Pancreas (tissue), 10 donors: ENCODE results near the gene SPR. TPM values are rescaled to one million over a fixed set of nuclear protein-coding genes. Genes with fewer than 3 reads are reported as not detected.
A peak's percentile ranks its signal among the peaks of the same experiment; 100 is the strongest.

Source experiments
- ATAC-seq, 4 donors: fragments of 200-7000 bp; cut with Tn5 transposase; one replicate each; pipeline versions ENCODE4 v1.8.0 to v1.9.1; 2020; ENCODE audit warnings: mild to moderate bottlenecking in 4 of 4, moderate library complexity in 4 of 4
- DNase-seq, 6 donors: peaks; one replicate each; pipeline ENCODE4 v3.0.0-alpha.2; 2020
- FAIRE-seq: peaks from 2 replicates; lab custom pipeline; 2012; peaks lifted over from hg19 to GRCh38; lab: Jason Lieb, UNC
- H3K27ac ChIP-seq, 4 donors: fragments of 200-600 bp; sonication (generic); 1 replicate in 3 of 4; 2 replicates in 1 of 4; pipeline versions ENCODE4 v1.5.0 to v1.8.0; 2020
- H3K27me3 ChIP-seq, 4 donors: fragments of 200-600 bp; one replicate each; pipeline ENCODE4 v1.8.0; 2021
- H3K36me3 ChIP-seq, 3 donors: fragments of 200-600 bp; sonication (generic) in 1 of 3; one replicate each; pipeline versions ENCODE4 v1.5.0 to v1.8.0; 2020 to 2021
- H3K4me1 ChIP-seq, 3 donors: fragments of 200-600 bp; one replicate each; pipeline ENCODE4 v1.8.0; 2021
- H3K4me3 ChIP-seq, 4 donors: fragments of 200-600 bp; sonication (generic) in 2 of 4; one replicate each; pipeline versions ENCODE4 v1.5.0 to v1.8.0; 2020 to 2021
- H3K9me3 ChIP-seq, 4 donors: fragments of 200-600 bp; one replicate each; pipeline ENCODE4 v1.8.0; 2021
- WGBS, 2 donors: extraction: QIAGEN DNeasy Blood & Tissue Kit; methylation state at CpG; one replicate each; pipeline ENCODE4 v1.1.7; 2013; 5-methylcytosine and 5-hydroxymethylcytosine counted together
- intact Hi-C, 3 donors: fragments of 100-400 bp; cut with DNase I; formaldehyde crosslinking; loops; one replicate each; pipeline versions ENCODE4 v1.11.1 to v1.14.2; 2022
- polyA plus RNA-seq, 2 donors: library from polyadenylated mRNA; stranded (reverse); fragments of 200-250 nt; gene quantifications; one replicate each; pipeline ENCODE4 v1.2.3, GENCODE V29; 2013
- total RNA-seq, 6 donors: library from RNA; stranded (reverse); fragmentation: NEBNext Ultra II Directional in 4 of 6; extraction: Animal tissue kit (Norgen Biotek cat#: 25700) in 4 of 6; gene quantifications; one replicate each; pipeline versions ENCODE4 v1.2.1 to v1.2.4, GENCODE V29; 2021 to 2023
- TF ChIP-seq, protein P1 (sequence below), 4 donors: fragments of 200-600 bp; sonication (generic) in 3 of 4; IDR thresholded peaks; one replicate each; pipeline versions ENCODE4 v1.5.0 to v1.8.0; 2021; ENCODE audit warnings: antibody characterized with exemption in 4 of 4
- donor health status: healthy with polysubstance abuse.
- donor health status: DM: no; HTN: no; CAD: no; lungs with moderate emphysema.
- donor health status: DM: no; HTN: no; CAD: no.
- donor health status: control.
- donor health status: control.
- donor health status: Bipolar disorder and iron deficiency.
- donor health status: DM: yes; HTN: yes; CAD: no.
- donor health status: DM: no; HTN: no; CAD: no.
- donor health status: DM: no; HTN: no; CAD: no.
- donor health status: DM: yes; HTN: yes; CAD: no.

SPR gene
- total and polyA plus RNA-seq, 8 donors: 31.3 to 47.8 (median 38.7) TPM

DNA sequence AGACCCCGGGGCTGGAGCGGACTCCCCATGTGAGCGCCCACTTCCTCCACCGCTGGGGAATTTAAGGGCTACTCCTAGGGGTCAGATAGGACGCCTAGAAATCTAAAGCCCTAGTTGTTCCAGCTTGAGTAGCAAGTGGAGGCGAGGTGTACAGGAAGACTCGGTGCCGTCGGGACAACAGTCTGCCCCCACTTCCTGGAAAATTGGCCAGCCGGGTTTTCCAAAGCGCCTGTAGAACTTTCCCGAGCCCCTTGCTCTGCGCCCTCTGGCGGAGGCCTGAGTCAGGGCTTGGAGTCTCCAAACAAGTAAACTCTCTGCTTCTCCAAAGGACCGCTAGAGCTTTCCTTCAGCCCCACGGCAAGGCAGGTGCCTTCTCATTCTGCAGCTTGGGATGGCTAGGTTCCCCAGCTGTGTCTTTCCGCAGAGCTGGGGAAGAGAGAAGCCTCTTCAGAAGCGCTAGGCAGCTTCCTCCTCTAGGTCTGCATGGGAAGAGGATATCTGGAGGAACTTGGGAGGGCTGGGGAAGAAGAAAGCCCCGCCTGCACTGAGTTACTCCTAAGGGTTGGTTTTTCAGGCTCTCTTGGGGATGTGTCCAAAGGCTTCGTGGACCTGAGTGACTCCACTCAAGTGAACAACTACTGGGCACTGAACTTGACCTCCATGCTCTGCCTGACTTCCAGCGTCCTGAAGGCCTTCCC, 681 bp downstream of the SPR start:
- DNase-seq: peak; percentile 89 to 97 (median 93)
- TF ChIP-seq, protein P1, sequence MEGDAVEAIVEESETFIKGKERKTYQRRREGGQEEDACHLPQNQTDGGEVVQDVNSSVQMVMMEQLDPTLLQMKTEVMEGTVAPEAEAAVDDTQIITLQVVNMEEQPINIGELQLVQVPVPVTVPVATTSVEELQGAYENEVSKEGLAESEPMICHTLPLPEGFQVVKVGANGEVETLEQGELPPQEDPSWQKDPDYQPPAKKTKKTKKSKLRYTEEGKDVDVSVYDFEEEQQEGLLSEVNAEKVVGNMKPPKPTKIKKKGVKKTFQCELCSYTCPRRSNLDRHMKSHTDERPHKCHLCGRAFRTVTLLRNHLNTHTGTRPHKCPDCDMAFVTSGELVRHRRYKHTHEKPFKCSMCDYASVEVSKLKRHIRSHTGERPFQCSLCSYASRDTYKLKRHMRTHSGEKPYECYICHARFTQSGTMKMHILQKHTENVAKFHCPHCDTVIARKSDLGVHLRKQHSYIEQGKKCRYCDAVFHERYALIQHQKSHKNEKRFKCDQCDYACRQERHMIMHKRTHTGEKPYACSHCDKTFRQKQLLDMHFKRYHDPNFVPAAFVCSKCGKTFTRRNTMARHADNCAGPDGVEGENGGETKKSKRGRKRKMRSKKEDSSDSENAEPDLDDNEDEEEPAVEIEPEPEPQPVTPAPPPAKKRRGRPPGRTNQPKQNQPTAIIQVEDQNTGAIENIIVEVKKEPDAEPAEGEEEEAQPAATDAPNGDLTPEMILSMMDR (IDR thresholded peaks at IDR 0.05): peak; percentile 85 to 91 (median 90)
- Histone ChIP-seq H3K27ac (peak overlapping the region; percentile 86 to 98 (median 94)), H3K9me3 (no peaks in the 10 kb centered on the region), H3K36me3 (peaks cover 0 to 13% (median 8%) of the 10 kb centered on the region in 3 donors), H3K4me3 (peak overlapping the region; percentile 54 to 86 (median 69)), H3K4me1 (peaks cover 10 to 27% (median 16%) of the 10 kb centered on the region in 3 donors), H3K27me3 (no peaks in the 10 kb centered on the region)
- intact Hi-C loops: no loop called here
- FAIRE-seq: no peak
- peak; percentile 83 to 88 (median 83) for ATAC-seq
- WGBS, 2 donors: 3 to 4% methylated on average over 21 of the region's 21 CpGs

DNA sequence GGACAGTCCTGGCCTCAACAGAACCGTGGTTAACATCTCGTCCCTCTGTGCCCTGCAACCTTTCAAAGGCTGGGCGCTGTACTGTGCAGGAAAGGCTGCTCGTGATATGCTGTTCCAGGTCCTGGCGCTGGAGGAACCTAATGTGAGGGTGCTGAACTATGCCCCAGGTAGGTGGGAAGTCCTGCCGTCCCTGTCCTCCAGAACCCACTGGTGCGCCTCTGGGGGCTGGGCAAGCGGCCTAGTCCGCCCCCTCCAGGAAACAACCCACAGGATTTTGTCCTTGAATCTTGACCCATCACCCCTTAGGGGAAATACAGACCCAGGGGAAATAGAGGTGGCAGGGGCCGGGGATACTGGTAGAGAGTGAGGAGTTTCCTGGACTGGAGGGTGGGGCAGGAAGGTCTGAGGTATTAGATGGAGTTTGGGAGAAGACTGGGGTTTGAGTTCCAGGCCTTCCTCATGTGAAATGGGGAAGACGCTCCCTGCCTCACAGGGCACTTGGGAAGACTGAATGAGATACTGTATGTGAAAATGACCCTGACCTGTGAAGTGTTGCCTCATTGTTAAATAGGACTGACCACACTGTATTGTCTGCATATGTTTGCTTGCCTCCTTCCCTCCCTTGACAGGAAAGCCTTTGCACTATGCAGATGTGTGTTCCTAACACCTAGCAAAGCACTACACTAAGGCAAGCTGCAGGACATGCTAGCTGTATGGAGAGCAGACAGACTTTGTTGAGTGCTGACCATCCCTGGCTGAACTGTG, 1.4 kb downstream of the SPR start:
- no peak for FAIRE-seq
- Histone ChIP-seq H3K27ac (no peak overlapping the region), H3K9me3 (no peaks in the 10 kb centered on the region), H3K4me3 (peak overlapping the region in 3 of 4 donors; percentile 65 to 86 (median 73)), H3K36me3 (peaks cover 0 to 13% (median 8%) of the 10 kb centered on the region in 3 donors), H3K27me3 (no peaks in the 10 kb centered on the region), H3K4me1 (peaks cover 10 to 27% (median 16%) of the 10 kb centered on the region in 3 donors)
- TF ChIP-seq, protein P1 (IDR thresholded peaks at IDR 0.05): no peak
- no peak for ATAC-seq
- WGBS, 2 donors: 47 to 58% methylated on average over 11 of the region's 11 CpGs
- DNase-seq: no peak
- intact Hi-C loops: no loop called here

DNA sequence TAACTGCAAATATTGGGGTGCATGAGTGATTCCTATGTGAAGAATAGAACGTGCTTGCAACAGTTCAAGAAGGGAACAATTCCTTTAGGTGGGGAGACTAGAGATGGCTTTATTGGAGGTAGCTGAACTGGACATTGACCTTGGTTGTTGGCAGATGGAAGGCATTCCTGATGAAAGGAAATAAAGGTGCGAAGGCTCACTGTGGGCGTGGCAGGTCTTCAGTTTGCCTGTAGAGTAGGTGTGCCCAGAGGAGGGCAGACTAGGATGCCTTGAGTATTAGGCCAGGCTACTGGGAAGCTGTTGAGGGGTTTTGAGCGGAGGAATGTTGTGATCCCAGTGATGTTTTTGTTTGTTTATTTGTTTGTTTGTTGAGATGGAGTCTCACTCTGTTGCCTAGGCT, 2.8 kb downstream of the SPR start:
- intact Hi-C loops: loop anchor here in 2 of 3 donors (5.0 to 10.0 kb wide), 3 partner anchors 82 to 287 kb away; no protein-coding TSS in a partner anchor
- H3K9me3 ChIP-seq: no peaks in the 10 kb centered on the region
- FAIRE-seq (no peak), ATAC-seq (no peak), DNase-seq (no peak)
- H3K36me3 ChIP-seq: peaks cover 0 to 13% (median 8%) of the 10 kb centered on the region in 3 donors
- TF ChIP-seq, protein P1 (IDR thresholded peaks at IDR 0.05): no peak
- no peak overlapping the region for H3K4me3 ChIP-seq
- no peak overlapping the region for H3K27ac ChIP-seq
- H3K27me3 ChIP-seq: no peaks in the 10 kb centered on the region
- H3K4me1 ChIP-seq: peaks cover 10 to 27% (median 16%) of the 10 kb centered on the region in 3 donors
- WGBS, 2 donors: 78 to 85% methylated on average over 4 of the region's 4 CpGs

DNA sequence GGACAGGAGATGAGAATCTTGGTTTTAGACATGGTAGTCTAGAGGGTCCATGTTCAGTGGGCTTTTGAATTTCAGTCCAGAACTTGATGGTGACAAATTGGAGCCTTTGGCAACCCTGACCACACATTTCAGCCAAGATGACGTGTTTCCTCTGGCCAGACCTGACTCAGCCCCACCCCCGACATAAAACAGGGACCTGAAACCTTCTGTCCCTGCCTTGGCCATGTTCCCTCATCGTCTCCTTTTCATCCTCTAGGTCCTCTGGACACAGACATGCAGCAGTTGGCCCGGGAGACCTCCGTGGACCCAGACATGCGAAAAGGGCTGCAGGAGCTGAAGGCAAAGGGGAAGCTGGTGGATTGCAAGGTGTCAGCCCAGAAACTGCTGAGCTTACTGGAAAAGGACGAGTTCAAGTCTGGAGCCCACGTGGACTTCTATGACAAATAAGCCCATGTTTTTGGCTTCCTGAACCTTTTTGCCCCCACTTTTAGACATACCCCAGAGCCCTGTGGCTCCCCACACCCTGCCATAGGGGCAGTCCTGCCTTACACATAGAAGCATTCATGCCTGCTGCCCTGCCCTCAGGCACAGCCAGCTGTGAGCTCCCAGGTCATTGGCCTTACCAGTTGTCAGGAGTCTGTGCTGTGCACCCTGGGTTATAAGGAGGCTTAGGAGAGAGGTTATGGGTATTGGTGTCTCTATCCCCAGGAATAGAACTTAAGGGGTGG, 4.0 kb downstream of the SPR start:
- ATAC-seq: no peak
- 76 to 80% methylated on average over 8 of the region's 8 CpGs for WGBS, 2 donors
- intact Hi-C loops: loop anchor here in 2 of 3 donors (5.0 to 10.0 kb wide), 3 partner anchors 81 to 286 kb away; no protein-coding TSS in a partner anchor

More for the DNA sequence above, 4.0 kb downstream of the SPR start:
- H3K27ac ChIP-seq: no peak overlapping the region
- no peaks in the 10 kb centered on the region for H3K27me3 ChIP-seq
- H3K4me3 ChIP-seq: no peak overlapping the region
- no peaks in the 10 kb centered on the region for H3K9me3 ChIP-seq
- H3K4me1 ChIP-seq: peaks cover 10 to 24% (median 12%) of the 10 kb centered on the region in 3 donors
- DNase-seq (no peak), FAIRE-seq (no peak)
- TF ChIP-seq, protein P1 (IDR thresholded peaks at IDR 0.05): no peak
- peaks cover 0 to 13% (median 8%) of the 10 kb centered on the region in 3 donors for H3K36me3 ChIP-seq
